Lung (tissue), 12 donors: Measurements from ENCODE around the gene MYO18A. TPM values are rescaled to one million over a fixed set of nuclear protein-coding genes. Genes with fewer than 3 reads are reported as not detected.

Source experiments
- ATAC-seq: fragments of 200-7000 bp; cut with Tn5 transposase; one replicate; pipeline ENCODE4 v1.9.1; 2020; ENCODE audit warnings: moderate number of reproducible peaks; ENCODE audit not compliant: insufficient read depth, low FRiP score
- DNase-seq, 3 donors: peaks; one replicate each; pipeline ENCODE4 v3.0.0-alpha.2; 2013 to 2017
- H3K27ac ChIP-seq, 2 donors: one replicate each; pipeline ENCODE4 v1.5.1; 2013; ENCODE audit warnings: mild to moderate bottlenecking in 2 of 2, moderate library complexity in 2 of 2, control low read depth in 1 of 2, inconsistent platforms in 1 of 2, low read depth in 1 of 2, low read length in 1 of 2
- H3K27me3 ChIP-seq, 3 donors: one replicate each; pipeline ENCODE4 v1.5.1; 2013; ENCODE audit warnings: low read length in 2 of 3; ENCODE audit not compliant: control insufficient read depth in 3 of 3, insufficient read depth in 3 of 3
- H3K36me3 ChIP-seq, 4 donors: one replicate each; pipeline ENCODE4 v1.5.1; 2013; ENCODE audit warnings: low read length in 4 of 4, mild to moderate bottlenecking in 1 of 4, moderate library complexity in 1 of 4; ENCODE audit not compliant: control insufficient read depth in 4 of 4, insufficient read depth in 4 of 4
- H3K4me1 ChIP-seq, 5 donors: one replicate each; pipeline ENCODE4 v1.5.1; 2013; ENCODE audit warnings: low read length in 5 of 5, mild to moderate bottlenecking in 2 of 5, moderate library complexity in 1 of 5; ENCODE audit not compliant: control insufficient read depth in 5 of 5, insufficient read depth in 5 of 5
- H3K4me3 ChIP-seq: one replicate; pipeline ENCODE4 v1.5.1; 2013; ENCODE audit warnings: mild to moderate bottlenecking, control low read depth, moderate library complexity
- H3K9ac ChIP-seq, 2 donors: one replicate each; pipeline ENCODE4 v1.5.1; 2013; ENCODE audit warnings: low read length in 2 of 2, control low read depth in 1 of 2; ENCODE audit not compliant: insufficient read depth in 1 of 2
- H3K9me3 ChIP-seq, 4 donors: one replicate each; pipeline ENCODE4 v1.5.1; 2013; ENCODE audit warnings: low read length in 3 of 4, mild to moderate bottlenecking in 1 of 4, moderate library complexity in 1 of 4; ENCODE audit not compliant: control insufficient read depth in 4 of 4, insufficient read depth in 3 of 4
- CTCF ChIP-seq: IDR thresholded peaks from 2 replicates; pipeline ENCODE4 v1.5.1; 2012; ENCODE audit warnings: mild to moderate bottlenecking; ENCODE audit errors: control extremely low read depth, extremely low read depth
- WGBS, 2 donors: extraction: QIAGEN DNeasy Blood & Tissue Kit; methylation state at CpG; one replicate each; pipeline ENCODE4 v1.1.7; 2013; 5-methylcytosine and 5-hydroxymethylcytosine counted together
- polyA plus RNA-seq, 2 donors: library from polyadenylated mRNA; stranded (reverse); fragments of 200-250 nt; gene quantifications; one replicate each; pipeline ENCODE4 v1.2.1, GENCODE V29; 2013
- total RNA-seq, 2 donors: library from RNA; depleted of rRNA in 1 of 2; stranded (reverse); fragments of >200 nt in 1 of 2; gene quantifications; one replicate each; pipeline ENCODE4 v1.2.1, GENCODE V29; 2014 to 2021
- donor health status: control.
- donor health status: control.
- donor health status: Bipolar disorder and iron deficiency.
- donor health status: healthy.
- donor health status: DM: yes; HTN: yes; CAD: no.

MYO18A gene
- total and polyA plus RNA-seq, 4 donors, result 19.0 to 65.2 (median 49.3) TPM

DNA sequence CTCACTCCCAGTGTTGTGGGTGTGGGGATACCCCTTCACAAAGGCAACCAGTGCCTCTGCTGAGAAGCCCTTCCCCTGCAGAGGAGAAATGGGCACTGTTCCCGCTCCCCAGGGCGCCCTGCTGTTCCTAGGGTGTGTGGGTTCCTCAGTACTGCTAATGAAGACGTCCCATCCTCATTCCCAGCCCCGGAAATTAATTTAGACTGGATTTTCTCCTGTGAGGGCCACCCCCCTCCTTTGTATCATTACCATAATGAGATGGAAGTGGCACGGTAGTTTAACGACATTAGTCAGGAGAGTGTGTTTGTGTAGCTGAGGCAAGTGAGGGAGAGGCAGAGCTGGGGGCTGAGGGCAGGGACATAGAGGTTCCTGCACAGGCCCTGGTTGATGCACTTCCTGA lies 84.1 kb downstream of the MYO18A start:
- 81 to 82% methylated on average over 6 of the region's 6 CpGs for WGBS, 2 donors
- ATAC-seq, result no peak

DNA sequence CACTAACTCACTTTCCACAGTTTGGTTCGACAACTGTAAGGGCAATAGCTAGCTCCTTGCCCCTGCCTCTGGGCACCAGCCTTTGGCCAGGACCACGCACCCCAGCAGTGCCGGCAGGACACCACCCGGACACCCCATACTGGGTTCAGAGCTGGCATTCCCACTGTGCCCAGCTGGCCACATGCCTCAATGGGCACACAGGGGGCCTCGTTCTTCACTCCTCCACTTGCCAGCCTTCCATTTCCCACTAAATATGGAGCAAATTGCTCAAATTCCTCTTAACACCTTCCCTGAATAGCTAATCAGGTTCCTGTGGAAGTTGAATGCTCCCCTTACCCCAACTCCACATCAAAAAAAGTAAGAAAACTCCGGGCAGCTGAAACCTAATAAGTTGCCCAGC lies 84.8 kb downstream of the MYO18A start:
- no peak for TF ChIP-seq CTCF
- Histone ChIP-seq H3K9me3 (no peaks in the 10 kb centered on the region), H3K36me3 (peaks cover 9 to 93% (median 21%) of the 10 kb centered on the region in 4 donors), H3K4me3 (no peak overlapping the region), H3K27me3 (no peaks in the 10 kb centered on the region), H3K9ac (no peak overlapping the region), H3K27ac (no peak overlapping the region), H3K4me1 (no peaks in the 10 kb centered on the region)
- ATAC-seq (no peak), DNase-seq (no peak)
- 93 to 94% methylated on average over 6 of the region's 6 CpGs for WGBS, 2 donors

More for the DNA sequence above, 84.1 kb downstream of the MYO18A start:
- no peaks in the 10 kb centered on the region for H3K9me3 ChIP-seq
- no peak for DNase-seq
- no peak overlapping the region for H3K27ac ChIP-seq
- no peak overlapping the region for H3K9ac ChIP-seq
- TF ChIP-seq CTCF, result no peak
- no peaks in the 10 kb centered on the region for H3K4me1 ChIP-seq
- H3K36me3 ChIP-seq, result peaks cover 9 to 89% (median 22%) of the 10 kb centered on the region in 4 donors
- H3K4me3 ChIP-seq, result no peak overlapping the region
- no peaks in the 10 kb centered on the region for H3K27me3 ChIP-seq

DNA sequence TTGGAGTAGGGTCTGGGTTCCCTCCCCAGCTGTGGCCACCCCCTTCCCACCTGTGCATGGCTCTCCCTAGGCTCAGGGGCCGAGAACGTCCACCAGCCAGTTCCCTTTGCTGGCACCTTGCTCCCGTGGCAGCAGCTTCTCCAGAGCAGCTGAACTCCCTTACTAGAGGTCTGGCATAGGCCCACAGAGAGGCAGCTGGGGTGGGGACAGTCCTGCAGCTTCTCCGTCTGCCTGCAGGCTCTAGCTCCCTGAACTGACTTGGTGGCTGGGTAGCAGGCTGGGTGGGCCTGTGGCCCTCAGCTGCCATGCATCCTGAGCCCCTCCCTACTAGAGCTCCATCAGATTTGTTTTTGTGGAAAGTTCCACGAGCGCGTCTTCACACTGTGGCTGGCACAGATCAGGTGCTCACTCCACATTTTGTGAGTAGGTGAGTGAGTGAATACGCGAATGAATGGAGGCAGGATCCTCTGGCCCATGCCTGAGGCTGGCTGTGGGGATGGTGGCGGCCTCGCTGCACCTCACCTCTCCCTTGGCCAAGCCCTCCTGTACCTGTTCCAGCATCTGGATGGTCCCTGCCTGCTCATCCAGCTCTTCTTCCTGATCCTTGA lies 86.0 kb downstream of the MYO18A start:
- H3K9me3 ChIP-seq, result no peaks in the 10 kb centered on the region
- H3K4me1 ChIP-seq, result no peaks in the 10 kb centered on the region
- H3K27ac ChIP-seq, result no peak overlapping the region
- peaks cover 12 to 94% (median 26%) of the 10 kb centered on the region in 4 donors for H3K36me3 ChIP-seq
- no peaks in the 10 kb centered on the region for H3K27me3 ChIP-seq
- no peak overlapping the region for H3K9ac ChIP-seq
- no peak for DNase-seq
- ATAC-seq, result no peak
- no peak overlapping the region for H3K4me3 ChIP-seq
- WGBS, 2 donors, result 90 to 95% methylated on average over 11 of the region's 11 CpGs
- no peak for TF ChIP-seq CTCF
